MM.1S (cell line): ENCODE results near the gene NCK1.

ENCODE experiments used
- DNase-seq: peaks from one replicate; pipeline ENCODE4 v3.0.0-alpha.2; 2015
- H2AFZ ChIP-seq: fragments of 300-600 bp; sonication (generic); 2 replicates; pipeline ENCODE4 v1.6.0; 2016; ENCODE audit warnings: antibody characterized with exemption, low read length
- H3F3A ChIP-seq: fragments of 300-600 bp; sonication (generic); 2 replicates; pipeline ENCODE4 v1.6.1; 2016; ENCODE audit warnings: mild to moderate bottlenecking, antibody characterized with exemption, low read length, moderate library complexity, mixed read lengths; ENCODE audit not compliant: insufficient read depth
- H3K27ac ChIP-seq: fragments of 300-600 bp; sonication (generic); 2 replicates; pipeline ENCODE4 v1.5.1; 2016; ENCODE audit warnings: mild to moderate bottlenecking, low read length
- H3K27me3 ChIP-seq: fragments of 300-600 bp; sonication (generic); replicated peaks from 2 replicates; pipeline ENCODE4 v1.6.0; 2016; ENCODE audit warnings: low read length; ENCODE audit not compliant: insufficient read depth
- H3K36me3 ChIP-seq: fragments of 300-600 bp; sonication (generic); replicated peaks from 2 replicates; pipeline ENCODE4 v1.6.1; 2016; ENCODE audit warnings: mild to moderate bottlenecking, low read length, mixed read lengths; ENCODE audit not compliant: insufficient read depth
- H3K4me1 ChIP-seq: fragments of 300-600 bp; sonication (generic); 2 replicates; pipeline ENCODE4 v1.6.1; 2016; ENCODE audit warnings: low read length, mixed read lengths
- H3K4me2 ChIP-seq: fragments of 300-600 bp; sonication (generic); 2 replicates; pipeline ENCODE4 v1.6.0; 2016; ENCODE audit warnings: low read depth, low read length
- H3K4me3 ChIP-seq: fragments of 300-600 bp; sonication (generic); 2 replicates; pipeline ENCODE4 v1.5.1; 2016; ENCODE audit warnings: low read length, mixed read lengths
- H3K79me2 ChIP-seq: fragments of 300-600 bp; sonication (generic); 2 replicates; pipeline ENCODE4 v1.6.1; 2016; ENCODE audit warnings: mixed run types, low read length, mixed read lengths
- H3K9ac ChIP-seq: fragments of 300-600 bp; sonication (generic); 2 replicates; pipeline ENCODE4 v1.6.1; 2016; ENCODE audit warnings: low read length, mixed read lengths
- H3K9me2 ChIP-seq: fragments of 300-600 bp; sonication (generic); replicated peaks from 2 replicates; pipeline ENCODE4 v1.6.1; 2016; ENCODE audit warnings: mild to moderate bottlenecking, low read length, mixed read lengths; ENCODE audit not compliant: insufficient read depth
- H3K9me3 ChIP-seq: fragments of 300-600 bp; sonication (generic); replicated peaks from 2 replicates; pipeline ENCODE4 v1.6.1; 2016; ENCODE audit warnings: mild to moderate bottlenecking, low read length, mixed read lengths; ENCODE audit not compliant: insufficient read depth
- H4K20me1 ChIP-seq: fragments of 300-600 bp; sonication (generic); 2 replicates; pipeline ENCODE4 v1.6.1; 2016; ENCODE audit warnings: mild to moderate bottlenecking, low read length, moderate library complexity, mixed read lengths; ENCODE audit not compliant: insufficient read depth
- CTCF ChIP-seq: fragments of 300-600 bp; sonication (generic); IDR thresholded peaks from 2 replicates; pipeline ENCODE4 v1.5.1; 2016; ENCODE audit warnings: antibody characterized with exemption, low read length, mixed read lengths
- EZH2 ChIP-seq: fragments of 300-600 bp; sonication (generic); optimal IDR thresholded peaks from 2 replicates; pipeline ENCODE3; 2017; ENCODE audit warnings: low read depth, mild to moderate bottlenecking, antibody characterized with exemption, low read length, mixed read lengths
- EZH2phosphoT487 ChIP-seq: fragments of 300-600 bp; sonication (generic); IDR thresholded peaks from 2 replicates; pipeline ENCODE4 v1.6.1; 2018; ENCODE audit warnings: antibody characterized with exemption, low read length

Gene NCK1

DNA sequence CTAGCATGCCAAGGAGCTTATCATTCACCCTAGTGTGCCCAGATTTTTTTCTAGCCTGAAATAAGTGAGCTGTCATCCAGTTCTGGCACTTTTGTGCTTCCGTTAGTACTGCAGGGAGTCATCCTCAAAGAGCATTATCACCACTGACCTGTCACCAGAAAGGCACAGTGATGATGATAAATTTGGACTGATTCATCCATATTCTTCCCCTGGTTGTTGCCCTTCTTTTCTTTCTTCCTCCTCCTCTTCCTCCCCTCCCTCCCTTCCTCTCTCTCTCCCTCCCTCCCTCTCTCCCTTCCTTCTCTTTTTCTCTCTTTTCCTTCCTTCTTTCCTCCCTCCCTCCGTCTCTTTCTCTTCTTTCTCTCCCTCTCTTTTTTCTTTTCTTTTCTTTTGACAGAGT, 21.8 kb upstream of the NCK1 start:
- H4K20me1 ChIP-seq, result no peaks in the 10 kb centered on the region
- H2AFZ ChIP-seq, result no peak overlapping the region
- no peaks in the 10 kb centered on the region for H3K36me3 ChIP-seq
- TF ChIP-seq CTCF, result no peak
- no peak for TF ChIP-seq EZH2phosphoT487
- no peak for TF ChIP-seq EZH2
- no peaks in the 10 kb centered on the region for H3K9me3 ChIP-seq
- no peak overlapping the region for H3K27ac ChIP-seq
- no peak overlapping the region for H3K4me3 ChIP-seq
- H3K9ac ChIP-seq, result no peak overlapping the region
- H3K9me2 ChIP-seq, result no peaks in the 10 kb centered on the region
- no peak for DNase-seq
- H3K4me2 ChIP-seq, result no peak overlapping the region
- no peaks in the 10 kb centered on the region for H3K79me2 ChIP-seq
- H3F3A ChIP-seq, result no peaks in the 10 kb centered on the region
- H3K27me3 ChIP-seq, result no peaks in the 10 kb centered on the region
- 0 out of 2 replicates have a peak, but pooled peaks cover 5% of the 10 kb centered on the region for H3K4me1 ChIP-seq

GRCh38 chr3:136842294-136842693, 19.7 kb upstream of the NCK1 start:
- no peaks in the 10 kb centered on the region for H3K36me3 ChIP-seq
- no peak overlapping the region for H3K4me3 ChIP-seq
- no peak overlapping the region for H3K9ac ChIP-seq
- no peaks in the 10 kb centered on the region for H3K27me3 ChIP-seq
- DNase-seq, result no peak
- no peak overlapping the region for H3K27ac ChIP-seq
- H3F3A ChIP-seq, result no peaks in the 10 kb centered on the region
- H3K4me1 ChIP-seq, result 0 out of 2 replicates have a peak, but pooled peaks cover 5% of the 10 kb centered on the region
- no peak overlapping the region for H2AFZ ChIP-seq
- no peaks in the 10 kb centered on the region for H3K79me2 ChIP-seq
- H3K9me2 ChIP-seq, result no peaks in the 10 kb centered on the region
- H3K9me3 ChIP-seq, result no peaks in the 10 kb centered on the region
- H3K4me2 ChIP-seq, result no peak overlapping the region
- no peaks in the 10 kb centered on the region for H4K20me1 ChIP-seq
- TF ChIP-seq EZH2phosphoT487, result no peak
- no peak for TF ChIP-seq CTCF
- no peak for TF ChIP-seq EZH2

DNA sequence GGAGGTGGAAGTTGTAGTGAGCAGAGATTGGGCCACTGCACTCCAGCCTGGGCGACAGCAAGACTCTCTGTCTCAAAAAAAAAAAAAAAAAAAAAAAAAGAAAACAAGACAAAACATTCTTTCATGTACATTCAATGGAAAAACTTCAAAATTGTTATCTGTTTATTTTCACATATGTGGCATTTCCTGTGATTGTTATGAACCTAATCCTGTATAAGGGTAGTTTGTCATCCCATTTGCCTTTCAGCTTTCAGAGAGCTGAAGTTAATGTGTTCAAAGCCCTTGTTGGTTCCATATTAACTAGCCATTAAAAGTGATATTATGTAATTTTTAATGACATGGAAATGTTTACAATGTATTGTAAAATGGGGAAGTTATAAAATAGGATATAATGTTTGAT, 17.3 kb upstream of the NCK1 start:
- TF ChIP-seq EZH2 (no peak), EZH2phosphoT487 (no peak), CTCF (no peak)
- no peaks in the 10 kb centered on the region for H3K27me3 ChIP-seq
- no peaks in the 10 kb centered on the region for H3K4me1 ChIP-seq
- DNase-seq, result no peak
- H3K4me2 ChIP-seq, result no peak overlapping the region
- no peaks in the 10 kb centered on the region for H3K36me3 ChIP-seq
- H3F3A ChIP-seq, result no peaks in the 10 kb centered on the region
- no peak overlapping the region for H3K27ac ChIP-seq
- H3K9me3 ChIP-seq, result no peaks in the 10 kb centered on the region
- H3K9me2 ChIP-seq, result no peaks in the 10 kb centered on the region
- no peak overlapping the region for H3K4me3 ChIP-seq
- no peak overlapping the region for H2AFZ ChIP-seq
- no peaks in the 10 kb centered on the region for H3K79me2 ChIP-seq
- no peak overlapping the region for H3K9ac ChIP-seq
- no peaks in the 10 kb centered on the region for H4K20me1 ChIP-seq
